Gastroesophageal sphincter (tissue), 3 donors: ENCODE measurements around the gene LILRB3.
"Not testable (repeated sequence)": the region's sequence is repeated elsewhere in the genome, so short reads cannot be mapped to it uniquely, and the experiment has no call there.

ENCODE experiments used
- CTCF ChIP-seq, 4 experiments: fragments of 200-600 bp in 2 of 4; fragments of 450-650 bp in 2 of 4; sonication (generic) in 1 of 4; IDR thresholded peaks; one replicate each; pipeline ENCODE4 v1.5.1; 2017 to 2019; ENCODE audit warnings: antibody characterized with exemption in 4 of 4, mild to moderate bottlenecking in 2 of 4, moderate library complexity in 2 of 4
- POLR2A ChIP-seq, 2 donors: fragments of 450-650 bp; IDR thresholded peaks; one replicate each; pipeline ENCODE4 v1.6.1; 2017; ENCODE audit warnings: antibody characterized with exemption in 2 of 2, mild to moderate bottlenecking in 2 of 2, moderate library complexity in 1 of 2
- POLR2AphosphoS5 ChIP-seq: sonication (generic); formaldehyde crosslinking; IDR thresholded peaks from one replicate; pipeline ENCODE4 v1.6.1; 2017; ENCODE audit warnings: antibody characterized with exemption

GRCh38 chr19:54223937-54224281 is 1.1 kb upstream of the LILRB3 start:
- not testable (repeated sequence) for TF ChIP-seq POLR2A (IDR thresholded peaks at IDR 0.05); CTCF (IDR thresholded peaks at IDR 0.05); POLR2AphosphoS5
